Occipital lobe (tissue), 2 donors: ENCODE data around the gene AXIN1. TPM values are rescaled to one million over a fixed set of nuclear protein-coding genes. Genes with fewer than 3 reads are reported as not detected.

Source experiments
- DNase-seq: peaks from one replicate; lab custom pipeline; 2025; lab: John Stamatoyannopoulos, UW
- total RNA-seq: library from RNA; depleted of rRNA; stranded (reverse); fragments of >200 nt; gene quantifications from one replicate; pipeline ENCODE4 v1.2.3, GENCODE V29; 2014

Gene AXIN1
- total RNA-seq, 1 donor from 2014 or later = 18.7 TPM

GRCh38 chr16:243348-243747 is 109.2 kb downstream of the AXIN1 start:
- DNase-seq = no peak

GRCh38 chr16:242281-242680 is 110.2 kb downstream of the AXIN1 start:
- DNase-seq = no peak

- DNase-seq = no peak
These were observed 112.0 kb downstream of the AXIN1 start for GRCh38 chr16:240559-240958.

- DNase-seq = peak; percentile 17
These were observed 112.6 kb downstream of the AXIN1 start for GRCh38 chr16:239948-240277.

Other genes starting within 250 kb of the AXIN1 start
- gene NPRL3, start 214.1 kb downstream of the AXIN1 start, total RNA-seq = 6.1 TPM
- gene HBZ, start 200.1 kb downstream of the AXIN1 start, total RNA-seq = 0.31 TPM
- 15.0 TPM for gene HBM, start 186.7 kb downstream of the AXIN1 start, total RNA-seq
- 614 TPM for gene HBA2, start 179.8 kb downstream of the AXIN1 start, total RNA-seq
- 270 TPM for gene HBA1, start 176.0 kb downstream of the AXIN1 start, total RNA-seq
- gene HBQ1, start 172.3 kb downstream of the AXIN1 start, total RNA-seq = 5.3 TPM
- 76.4 TPM for gene LUC7L, start 123.3 kb downstream of the AXIN1 start, total RNA-seq
- 20.7 TPM for gene FAM234A, start 117.9 kb downstream of the AXIN1 start, total RNA-seq
- gene RGS11, start 76.8 kb downstream of the AXIN1 start, total RNA-seq = 2.8 TPM
- gene ARHGDIG, start 72.1 kb downstream of the AXIN1 start, total RNA-seq = 35.9 TPM
- 6.4 TPM for gene PDIA2, start 69.6 kb downstream of the AXIN1 start, total RNA-seq
- 28.1 TPM for gene MRPL28, start 17.8 kb upstream of the AXIN1 start, total RNA-seq
- gene PGAP6, start 29.3 kb upstream of the AXIN1 start, total RNA-seq = 14.3 TPM
- 15.4 TPM for gene NME4, start 44.5 kb upstream of the AXIN1 start, total RNA-seq
- 7.6 TPM for gene DECR2, start 49.2 kb upstream of the AXIN1 start, total RNA-seq
- 25.6 TPM for gene RAB11FIP3, start 72.9 kb upstream of the AXIN1 start, total RNA-seq
- gene CAPN15, start 175.0 kb upstream of the AXIN1 start, total RNA-seq = 10.3 TPM
- not detected for gene PRR35, start 207.7 kb upstream of the AXIN1 start, total RNA-seq
- 0.31 TPM for gene NHLRC4, start 214.3 kb upstream of the AXIN1 start, total RNA-seq
- gene PIGQ, start 217.2 kb upstream of the AXIN1 start, total RNA-seq = 18.1 TPM
- 24.2 TPM for gene RAB40C, start 237.3 kb upstream of the AXIN1 start, total RNA-seq